WTC11 (cell line): Measurements from ENCODE around the gene DNAJC16. TPM values are rescaled to one million over a fixed set of nuclear protein-coding genes. Genes with fewer than 3 reads are reported as not detected.

ENCODE experiments used
- GRHL2 ChIP-seq: fragments of 250-450 bp; sonication (Bioruptor Pico); IDR thresholded peaks from 2 replicates; pipeline ENCODE4 v1.8.0; 2022; ENCODE audit warnings: mild to moderate bottlenecking, moderate library complexity; ENCODE audit not compliant: insufficient replicate concordance, severe bottlenecking
- GTF2I ChIP-seq: fragments of 250-450 bp; sonication (Bioruptor Pico); conservative IDR thresholded peaks from 2 replicates; pipeline ENCODE4 v1.4.0; 2021; ENCODE audit warnings: mild to moderate bottlenecking
- NFYB ChIP-seq: sonication (generic); formaldehyde crosslinking; conservative IDR thresholded peaks from 2 replicates; pipeline ENCODE4 v1.8.0; 2022; ENCODE audit warnings: low read depth, missing genetic modification reagents
- NR3C1 ChIP-seq: sonication (generic); formaldehyde crosslinking; conservative IDR thresholded peaks from 2 replicates; pipeline ENCODE4 v1.8.1; 2023; ENCODE audit warnings: low read depth, mild to moderate bottlenecking, missing genetic modification reagents
- SMAD3 ChIP-seq: sonication (generic); formaldehyde crosslinking; IDR thresholded peaks from 2 replicates; pipeline ENCODE4 v1.8.0; 2022; ENCODE audit warnings: missing genetic modification reagents, mild to moderate bottlenecking, borderline replicate concordance
- total RNA-seq: library from RNA; stranded (reverse); gene quantifications from 3 replicates; pipeline ENCODE4 v1.2.3, GENCODE V29; 2021
- TF ChIP-seq, protein P1 (sequence below): fragments of 250-450 bp; sonication (Bioruptor Pico); conservative IDR thresholded peaks from 2 replicates; pipeline ENCODE4 v1.9.0; 2021; ENCODE audit warnings: mild to moderate bottlenecking
- TF ChIP-seq, protein P2 (sequence below): sonication (generic); formaldehyde crosslinking; IDR thresholded peaks from 2 replicates; pipeline ENCODE4 v1.8.0; 2023; ENCODE audit warnings: mild to moderate bottlenecking, missing genetic modification reagents
- TF ChIP-seq, protein P3 (sequence below): fragments of 200-600 bp; IDR thresholded peaks from 2 replicates; pipeline ENCODE4 v1.8.0; 2022; ENCODE audit warnings: antibody characterized with exemption
- TF ChIP-seq, protein P4 (sequence below): sonication (generic); formaldehyde crosslinking; IDR thresholded peaks from 2 replicates; pipeline ENCODE4 v1.8.0; 2022; ENCODE audit warnings: missing genetic modification reagents
- TF ChIP-seq, protein P5 (sequence below): sonication (generic); formaldehyde crosslinking; IDR thresholded peaks from 2 replicates; pipeline ENCODE4 v1.8.1; 2022; ENCODE audit warnings: missing genetic modification reagents, borderline replicate concordance
- TF ChIP-seq, protein P6 (sequence below): fragments of 250-450 bp; sonication (Bioruptor Pico); IDR thresholded peaks from 2 replicates; pipeline ENCODE4 v1.9.0; 2021; ENCODE audit warnings: mild to moderate bottlenecking
- TF ChIP-seq, protein P7 (sequence below): sonication (generic); formaldehyde crosslinking; IDR thresholded peaks from 2 replicates; pipeline ENCODE4 v1.8.0; 2022; ENCODE audit warnings: mild to moderate bottlenecking, missing genetic modification reagents
- TF ChIP-seq, protein P8 (sequence below): sonication (generic); formaldehyde crosslinking; IDR thresholded peaks from 2 replicates; pipeline ENCODE4 v1.8.0; 2022; ENCODE audit warnings: mild to moderate bottlenecking, missing genetic modification reagents
- TF ChIP-seq, protein P9 (sequence below): fragments of 250-450 bp; sonication (Bioruptor Pico); IDR thresholded peaks from 2 replicates; pipeline ENCODE4 v1.9.0; 2021; ENCODE audit warnings: moderate library complexity, mild to moderate bottlenecking, inconsistent platforms, borderline replicate concordance
- TF ChIP-seq, protein P10 (sequence below): sonication (generic); formaldehyde crosslinking; IDR thresholded peaks from 2 replicates; pipeline ENCODE4 v1.8.1; 2022; ENCODE audit warnings: mild to moderate bottlenecking, moderate library complexity, missing genetic modification reagents

DNAJC16 gene
- total RNA-seq, 1 experiment from 2014 or later = 16.4 TPM

DNA sequence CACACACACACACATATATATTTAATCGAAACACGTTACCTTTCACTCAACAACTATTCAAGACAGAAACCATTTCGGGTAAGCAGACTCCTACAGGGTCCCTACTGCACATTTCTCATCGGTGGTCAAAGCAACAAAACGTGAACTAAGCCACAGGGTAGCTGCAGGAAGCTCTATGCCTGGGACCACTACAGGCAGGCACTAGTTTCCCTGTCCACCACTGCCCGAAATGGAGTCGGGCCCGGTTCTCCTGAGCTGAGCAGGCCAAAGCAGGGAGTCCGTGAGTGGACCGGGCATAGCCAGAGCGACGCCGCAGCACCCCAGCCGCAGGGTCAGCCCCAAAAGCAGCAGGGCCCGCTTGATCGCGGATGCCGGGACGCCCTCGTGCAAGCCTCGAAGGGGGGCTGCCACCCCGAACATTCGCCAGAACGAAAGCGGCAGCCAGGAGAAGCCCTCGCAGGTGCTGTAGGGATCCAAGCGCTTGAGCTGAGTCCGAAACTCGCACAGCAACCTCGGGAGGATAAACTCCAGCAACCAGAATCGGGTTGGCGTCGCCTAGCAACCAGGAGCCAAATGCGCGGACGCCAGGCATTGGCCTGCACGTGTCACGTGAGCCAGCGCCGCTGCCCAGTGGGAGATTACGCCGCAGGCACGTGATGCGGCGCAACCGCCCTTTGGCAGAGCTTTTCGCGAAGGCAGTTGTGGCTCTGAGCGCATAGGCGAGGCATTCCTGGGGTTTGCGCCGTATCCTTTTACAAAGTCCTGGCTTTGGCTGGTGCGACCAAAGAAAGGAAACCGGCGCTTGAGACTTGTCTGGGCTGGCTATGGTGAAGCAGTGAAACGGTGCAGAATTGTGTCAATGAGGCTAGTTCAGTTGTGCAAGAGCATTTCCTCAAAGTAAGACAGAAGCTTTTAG lies 76.7 kb downstream of the DNAJC16 start (continued):
- TF ChIP-seq, protein P1, sequence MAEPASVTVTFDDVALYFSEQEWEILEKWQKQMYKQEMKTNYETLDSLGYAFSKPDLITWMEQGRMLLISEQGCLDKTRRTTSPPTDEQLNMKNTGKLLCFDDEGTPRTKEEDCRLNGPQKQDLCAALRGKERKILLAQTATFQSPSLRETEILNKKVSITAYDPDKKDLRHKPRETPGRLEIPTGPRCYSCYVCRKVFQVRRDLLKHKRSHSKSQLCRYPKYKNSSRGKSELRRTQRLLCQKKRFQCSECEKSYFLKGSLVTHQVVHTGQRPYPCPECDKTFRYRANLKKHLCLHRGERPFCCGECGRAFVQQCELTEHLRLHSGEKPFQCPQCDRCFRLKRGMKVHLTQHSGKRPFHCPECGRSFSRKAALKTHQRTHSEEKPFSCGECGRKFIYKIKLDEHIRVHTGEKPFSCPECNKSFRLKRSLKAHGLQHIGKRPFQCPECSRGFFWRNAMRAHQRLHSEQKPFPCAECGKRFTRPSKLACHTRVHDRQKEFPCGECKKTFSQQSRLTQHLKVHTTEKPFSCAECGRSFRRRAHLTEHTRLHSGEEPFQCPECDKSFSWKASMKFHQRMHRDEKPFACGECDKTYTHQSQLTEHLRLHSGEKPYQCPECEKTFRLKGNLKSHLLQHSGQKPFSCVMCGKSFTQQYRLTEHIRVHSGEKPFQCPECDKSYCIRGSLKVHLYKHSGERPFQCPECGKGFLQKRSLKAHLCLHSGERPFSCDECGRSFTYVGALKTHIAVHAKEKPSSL (CRISPR knock-in tag) = no peak
- TF ChIP-seq SMAD3 (CRISPR knock-in tag) (peak; percentile 98), GTF2I (CRISPR knock-in tag) (no peak), NFYB (CRISPR knock-in tag) (peak; percentile 98), GRHL2 (CRISPR knock-in tag) (no peak), NR3C1 (0 out of 2 replicates have a peak, but pooled peaks have one; percentile 92)
- TF ChIP-seq, protein P2, sequence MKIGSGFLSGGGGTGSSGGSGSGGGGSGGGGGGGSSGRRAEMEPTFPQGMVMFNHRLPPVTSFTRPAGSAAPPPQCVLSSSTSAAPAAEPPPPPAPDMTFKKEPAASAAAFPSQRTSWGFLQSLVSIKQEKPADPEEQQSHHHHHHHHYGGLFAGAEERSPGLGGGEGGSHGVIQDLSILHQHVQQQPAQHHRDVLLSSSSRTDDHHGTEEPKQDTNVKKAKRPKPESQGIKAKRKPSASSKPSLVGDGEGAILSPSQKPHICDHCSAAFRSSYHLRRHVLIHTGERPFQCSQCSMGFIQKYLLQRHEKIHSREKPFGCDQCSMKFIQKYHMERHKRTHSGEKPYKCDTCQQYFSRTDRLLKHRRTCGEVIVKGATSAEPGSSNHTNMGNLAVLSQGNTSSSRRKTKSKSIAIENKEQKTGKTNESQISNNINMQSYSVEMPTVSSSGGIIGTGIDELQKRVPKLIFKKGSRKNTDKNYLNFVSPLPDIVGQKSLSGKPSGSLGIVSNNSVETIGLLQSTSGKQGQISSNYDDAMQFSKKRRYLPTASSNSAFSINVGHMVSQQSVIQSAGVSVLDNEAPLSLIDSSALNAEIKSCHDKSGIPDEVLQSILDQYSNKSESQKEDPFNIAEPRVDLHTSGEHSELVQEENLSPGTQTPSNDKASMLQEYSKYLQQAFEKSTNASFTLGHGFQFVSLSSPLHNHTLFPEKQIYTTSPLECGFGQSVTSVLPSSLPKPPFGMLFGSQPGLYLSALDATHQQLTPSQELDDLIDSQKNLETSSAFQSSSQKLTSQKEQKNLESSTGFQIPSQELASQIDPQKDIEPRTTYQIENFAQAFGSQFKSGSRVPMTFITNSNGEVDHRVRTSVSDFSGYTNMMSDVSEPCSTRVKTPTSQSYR = peak; percentile 96
- TF ChIP-seq, protein P3, sequence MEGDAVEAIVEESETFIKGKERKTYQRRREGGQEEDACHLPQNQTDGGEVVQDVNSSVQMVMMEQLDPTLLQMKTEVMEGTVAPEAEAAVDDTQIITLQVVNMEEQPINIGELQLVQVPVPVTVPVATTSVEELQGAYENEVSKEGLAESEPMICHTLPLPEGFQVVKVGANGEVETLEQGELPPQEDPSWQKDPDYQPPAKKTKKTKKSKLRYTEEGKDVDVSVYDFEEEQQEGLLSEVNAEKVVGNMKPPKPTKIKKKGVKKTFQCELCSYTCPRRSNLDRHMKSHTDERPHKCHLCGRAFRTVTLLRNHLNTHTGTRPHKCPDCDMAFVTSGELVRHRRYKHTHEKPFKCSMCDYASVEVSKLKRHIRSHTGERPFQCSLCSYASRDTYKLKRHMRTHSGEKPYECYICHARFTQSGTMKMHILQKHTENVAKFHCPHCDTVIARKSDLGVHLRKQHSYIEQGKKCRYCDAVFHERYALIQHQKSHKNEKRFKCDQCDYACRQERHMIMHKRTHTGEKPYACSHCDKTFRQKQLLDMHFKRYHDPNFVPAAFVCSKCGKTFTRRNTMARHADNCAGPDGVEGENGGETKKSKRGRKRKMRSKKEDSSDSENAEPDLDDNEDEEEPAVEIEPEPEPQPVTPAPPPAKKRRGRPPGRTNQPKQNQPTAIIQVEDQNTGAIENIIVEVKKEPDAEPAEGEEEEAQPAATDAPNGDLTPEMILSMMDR = no peak
- TF ChIP-seq, protein P4, sequence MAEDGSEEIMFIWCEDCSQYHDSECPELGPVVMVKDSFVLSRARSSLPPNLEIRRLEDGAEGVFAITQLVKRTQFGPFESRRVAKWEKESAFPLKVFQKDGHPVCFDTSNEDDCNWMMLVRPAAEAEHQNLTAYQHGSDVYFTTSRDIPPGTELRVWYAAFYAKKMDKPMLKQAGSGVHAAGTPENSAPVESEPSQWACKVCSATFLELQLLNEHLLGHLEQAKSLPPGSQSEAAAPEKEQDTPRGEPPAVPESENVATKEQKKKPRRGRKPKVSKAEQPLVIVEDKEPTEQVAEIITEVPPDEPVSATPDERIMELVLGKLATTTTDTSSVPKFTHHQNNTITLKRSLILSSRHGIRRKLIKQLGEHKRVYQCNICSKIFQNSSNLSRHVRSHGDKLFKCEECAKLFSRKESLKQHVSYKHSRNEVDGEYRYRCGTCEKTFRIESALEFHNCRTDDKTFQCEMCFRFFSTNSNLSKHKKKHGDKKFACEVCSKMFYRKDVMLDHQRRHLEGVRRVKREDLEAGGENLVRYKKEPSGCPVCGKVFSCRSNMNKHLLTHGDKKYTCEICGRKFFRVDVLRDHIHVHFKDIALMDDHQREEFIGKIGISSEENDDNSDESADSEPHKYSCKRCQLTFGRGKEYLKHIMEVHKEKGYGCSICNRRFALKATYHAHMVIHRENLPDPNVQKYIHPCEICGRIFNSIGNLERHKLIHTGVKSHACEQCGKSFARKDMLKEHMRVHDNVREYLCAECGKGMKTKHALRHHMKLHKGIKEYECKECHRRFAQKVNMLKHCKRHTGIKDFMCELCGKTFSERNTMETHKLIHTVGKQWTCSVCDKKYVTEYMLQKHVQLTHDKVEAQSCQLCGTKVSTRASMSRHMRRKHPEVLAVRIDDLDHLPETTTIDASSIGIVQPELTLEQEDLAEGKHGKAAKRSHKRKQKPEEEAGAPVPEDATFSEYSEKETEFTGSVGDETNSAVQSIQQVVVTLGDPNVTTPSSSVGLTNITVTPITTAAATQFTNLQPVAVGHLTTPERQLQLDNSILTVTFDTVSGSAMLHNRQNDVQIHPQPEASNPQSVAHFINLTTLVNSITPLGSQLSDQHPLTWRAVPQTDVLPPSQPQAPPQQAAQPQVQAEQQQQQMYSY = peak; percentile 68
- TF ChIP-seq, protein P5, sequence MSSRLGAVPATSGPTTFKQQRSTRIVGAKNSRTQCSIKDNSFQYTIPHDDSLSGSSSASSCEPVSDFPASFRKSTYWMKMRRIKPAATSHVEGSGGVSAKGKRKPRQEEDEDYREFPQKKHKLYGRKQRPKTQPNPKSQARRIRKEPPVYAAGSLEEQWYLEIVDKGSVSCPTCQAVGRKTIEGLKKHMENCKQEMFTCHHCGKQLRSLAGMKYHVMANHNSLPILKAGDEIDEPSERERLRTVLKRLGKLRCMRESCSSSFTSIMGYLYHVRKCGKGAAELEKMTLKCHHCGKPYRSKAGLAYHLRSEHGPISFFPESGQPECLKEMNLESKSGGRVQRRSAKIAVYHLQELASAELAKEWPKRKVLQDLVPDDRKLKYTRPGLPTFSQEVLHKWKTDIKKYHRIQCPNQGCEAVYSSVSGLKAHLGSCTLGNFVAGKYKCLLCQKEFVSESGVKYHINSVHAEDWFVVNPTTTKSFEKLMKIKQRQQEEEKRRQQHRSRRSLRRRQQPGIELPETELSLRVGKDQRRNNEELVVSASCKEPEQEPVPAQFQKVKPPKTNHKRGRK (CRISPR knock-in tag) = no peak; the same call in 1 of the 2 replicates
- TF ChIP-seq, protein P6, sequence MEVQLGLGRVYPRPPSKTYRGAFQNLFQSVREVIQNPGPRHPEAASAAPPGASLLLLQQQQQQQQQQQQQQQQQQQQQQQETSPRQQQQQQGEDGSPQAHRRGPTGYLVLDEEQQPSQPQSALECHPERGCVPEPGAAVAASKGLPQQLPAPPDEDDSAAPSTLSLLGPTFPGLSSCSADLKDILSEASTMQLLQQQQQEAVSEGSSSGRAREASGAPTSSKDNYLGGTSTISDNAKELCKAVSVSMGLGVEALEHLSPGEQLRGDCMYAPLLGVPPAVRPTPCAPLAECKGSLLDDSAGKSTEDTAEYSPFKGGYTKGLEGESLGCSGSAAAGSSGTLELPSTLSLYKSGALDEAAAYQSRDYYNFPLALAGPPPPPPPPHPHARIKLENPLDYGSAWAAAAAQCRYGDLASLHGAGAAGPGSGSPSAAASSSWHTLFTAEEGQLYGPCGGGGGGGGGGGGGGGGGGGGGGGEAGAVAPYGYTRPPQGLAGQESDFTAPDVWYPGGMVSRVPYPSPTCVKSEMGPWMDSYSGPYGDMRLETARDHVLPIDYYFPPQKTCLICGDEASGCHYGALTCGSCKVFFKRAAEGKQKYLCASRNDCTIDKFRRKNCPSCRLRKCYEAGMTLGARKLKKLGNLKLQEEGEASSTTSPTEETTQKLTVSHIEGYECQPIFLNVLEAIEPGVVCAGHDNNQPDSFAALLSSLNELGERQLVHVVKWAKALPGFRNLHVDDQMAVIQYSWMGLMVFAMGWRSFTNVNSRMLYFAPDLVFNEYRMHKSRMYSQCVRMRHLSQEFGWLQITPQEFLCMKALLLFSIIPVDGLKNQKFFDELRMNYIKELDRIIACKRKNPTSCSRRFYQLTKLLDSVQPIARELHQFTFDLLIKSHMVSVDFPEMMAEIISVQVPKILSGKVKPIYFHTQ (CRISPR knock-in tag) = no peak
- TF ChIP-seq, protein P7, sequence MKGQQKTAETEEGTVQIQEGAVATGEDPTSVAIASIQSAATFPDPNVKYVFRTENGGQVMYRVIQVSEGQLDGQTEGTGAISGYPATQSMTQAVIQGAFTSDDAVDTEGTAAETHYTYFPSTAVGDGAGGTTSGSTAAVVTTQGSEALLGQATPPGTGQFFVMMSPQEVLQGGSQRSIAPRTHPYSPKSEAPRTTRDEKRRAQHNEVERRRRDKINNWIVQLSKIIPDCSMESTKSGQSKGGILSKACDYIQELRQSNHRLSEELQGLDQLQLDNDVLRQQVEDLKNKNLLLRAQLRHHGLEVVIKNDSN (CRISPR knock-in tag) = peak; percentile 100
- TF ChIP-seq, protein P8, sequence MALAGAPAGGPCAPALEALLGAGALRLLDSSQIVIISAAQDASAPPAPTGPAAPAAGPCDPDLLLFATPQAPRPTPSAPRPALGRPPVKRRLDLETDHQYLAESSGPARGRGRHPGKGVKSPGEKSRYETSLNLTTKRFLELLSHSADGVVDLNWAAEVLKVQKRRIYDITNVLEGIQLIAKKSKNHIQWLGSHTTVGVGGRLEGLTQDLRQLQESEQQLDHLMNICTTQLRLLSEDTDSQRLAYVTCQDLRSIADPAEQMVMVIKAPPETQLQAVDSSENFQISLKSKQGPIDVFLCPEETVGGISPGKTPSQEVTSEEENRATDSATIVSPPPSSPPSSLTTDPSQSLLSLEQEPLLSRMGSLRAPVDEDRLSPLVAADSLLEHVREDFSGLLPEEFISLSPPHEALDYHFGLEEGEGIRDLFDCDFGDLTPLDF (CRISPR knock-in tag) = peak; percentile 98
- TF ChIP-seq, protein P9, sequence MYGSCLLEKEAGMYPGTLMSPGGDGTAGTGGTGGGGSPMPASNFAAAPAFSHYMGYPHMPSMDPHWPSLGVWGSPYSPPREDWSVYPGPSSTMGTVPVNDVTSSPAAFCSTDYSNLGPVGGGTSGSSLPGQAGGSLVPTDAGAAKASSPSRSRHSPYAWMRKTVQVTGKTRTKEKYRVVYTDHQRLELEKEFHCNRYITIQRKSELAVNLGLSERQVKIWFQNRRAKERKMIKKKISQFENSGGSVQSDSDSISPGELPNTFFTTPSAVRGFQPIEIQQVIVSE (CRISPR knock-in tag) = no peak
- TF ChIP-seq, protein P10, sequence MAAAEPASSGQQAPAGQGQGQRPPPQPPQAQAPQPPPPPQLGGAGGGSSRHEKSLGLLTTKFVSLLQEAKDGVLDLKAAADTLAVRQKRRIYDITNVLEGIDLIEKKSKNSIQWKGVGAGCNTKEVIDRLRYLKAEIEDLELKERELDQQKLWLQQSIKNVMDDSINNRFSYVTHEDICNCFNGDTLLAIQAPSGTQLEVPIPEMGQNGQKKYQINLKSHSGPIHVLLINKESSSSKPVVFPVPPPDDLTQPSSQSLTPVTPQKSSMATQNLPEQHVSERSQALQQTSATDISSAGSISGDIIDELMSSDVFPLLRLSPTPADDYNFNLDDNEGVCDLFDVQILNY = peak; percentile 96
